Colonic mucosa (tissue), 4 donors: ENCODE measurements around the gene GALNT18. TPM values are rescaled to one million over a fixed set of nuclear protein-coding genes. Genes with fewer than 3 reads are reported as not detected.

Experiments used
- DNase-seq: peaks from one replicate; pipeline ENCODE4 v3.0.0-alpha.2; 2020
- H3K27ac ChIP-seq: fragments of 200-600 bp; one replicate; pipeline ENCODE4 v1.8.0; 2021
- H3K27me3 ChIP-seq: fragments of 200-600 bp; one replicate; pipeline ENCODE4 v1.8.0; 2021
- H3K36me3 ChIP-seq: fragments of 200-600 bp; one replicate; pipeline ENCODE4 v1.8.0; 2021
- H3K4me1 ChIP-seq: fragments of 200-600 bp; one replicate; pipeline ENCODE4 v1.8.0; 2021; ENCODE audit warnings: mild to moderate bottlenecking
- H3K4me3 ChIP-seq: fragments of 200-600 bp; one replicate; pipeline ENCODE4 v1.8.0; 2021
- H3K9ac ChIP-seq, 2 donors: one replicate each; pipeline ENCODE4 v1.7.0; 2013; ENCODE audit warnings: control low read depth in 2 of 2, low read depth in 2 of 2, low read length in 2 of 2
- H3K9me3 ChIP-seq: fragments of 200-600 bp; one replicate; pipeline ENCODE4 v1.8.0; 2021
- intact Hi-C: fragments of 100-400 bp; cut with DNase I; formaldehyde crosslinking; loops from one replicate; pipeline ENCODE4 v1.14.1; 2022
- total RNA-seq, 2 donors: library from RNA; stranded (reverse); fragmentation: NEBNext Ultra II Directional in 1 of 2; extraction: Animal tissue kit (Norgen Biotek cat#: 25700) in 1 of 2; gene quantifications; one replicate each; pipeline ENCODE4 v1.2.1, GENCODE V29; 2021
- TF ChIP-seq, protein P1 (sequence below): fragments of 200-600 bp; IDR thresholded peaks from one replicate; pipeline ENCODE4 v1.8.0; 2022; ENCODE audit warnings: antibody characterized with exemption, mild to moderate bottlenecking
- donor health status: healthy.
- donor health status: DM: no; HTN: no; CAD: no.
- donor health status: DM: no; HTN: no; CAD: no.

The GALNT18 gene
- total RNA-seq, 2 donors from 2014 or later = 3.6 to 8.3 TPM

DNA sequence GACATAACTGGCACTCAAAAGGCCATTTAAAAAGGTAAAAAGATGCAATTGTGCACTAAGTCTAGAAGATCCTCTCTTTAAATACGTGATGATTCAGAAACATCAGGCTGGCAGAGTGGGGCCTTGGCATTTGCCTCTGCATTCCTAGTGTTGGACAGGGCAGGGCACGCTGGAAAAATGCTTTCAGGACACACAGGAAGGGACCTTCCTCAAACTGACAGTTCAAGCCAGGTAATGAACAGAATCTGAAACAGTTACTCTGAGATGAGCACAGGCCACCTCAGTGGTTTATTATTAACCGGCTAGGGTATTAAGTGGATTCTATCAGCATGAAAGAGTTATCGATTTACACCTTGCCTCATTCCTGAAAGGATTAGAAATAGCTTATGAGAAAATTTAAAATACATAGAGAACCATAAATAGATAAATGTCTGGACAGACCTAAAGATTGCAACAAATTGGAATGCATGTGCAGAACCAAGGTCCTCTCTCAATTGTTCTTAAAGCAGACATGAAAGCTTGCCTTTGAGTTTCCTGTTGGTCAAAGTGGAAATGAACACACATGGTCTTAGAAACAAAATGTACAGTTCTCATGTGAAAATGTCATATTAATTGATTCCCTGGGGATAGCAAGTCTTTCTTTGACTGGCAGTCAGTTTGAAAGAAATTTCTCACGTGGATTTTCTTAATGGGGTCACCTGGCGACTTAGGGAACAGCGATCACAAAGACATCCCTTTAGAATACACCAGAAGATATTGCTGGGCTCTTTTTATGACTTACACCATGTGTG, 247.3 kb downstream of the GALNT18 start:
- TF ChIP-seq, protein P1, sequence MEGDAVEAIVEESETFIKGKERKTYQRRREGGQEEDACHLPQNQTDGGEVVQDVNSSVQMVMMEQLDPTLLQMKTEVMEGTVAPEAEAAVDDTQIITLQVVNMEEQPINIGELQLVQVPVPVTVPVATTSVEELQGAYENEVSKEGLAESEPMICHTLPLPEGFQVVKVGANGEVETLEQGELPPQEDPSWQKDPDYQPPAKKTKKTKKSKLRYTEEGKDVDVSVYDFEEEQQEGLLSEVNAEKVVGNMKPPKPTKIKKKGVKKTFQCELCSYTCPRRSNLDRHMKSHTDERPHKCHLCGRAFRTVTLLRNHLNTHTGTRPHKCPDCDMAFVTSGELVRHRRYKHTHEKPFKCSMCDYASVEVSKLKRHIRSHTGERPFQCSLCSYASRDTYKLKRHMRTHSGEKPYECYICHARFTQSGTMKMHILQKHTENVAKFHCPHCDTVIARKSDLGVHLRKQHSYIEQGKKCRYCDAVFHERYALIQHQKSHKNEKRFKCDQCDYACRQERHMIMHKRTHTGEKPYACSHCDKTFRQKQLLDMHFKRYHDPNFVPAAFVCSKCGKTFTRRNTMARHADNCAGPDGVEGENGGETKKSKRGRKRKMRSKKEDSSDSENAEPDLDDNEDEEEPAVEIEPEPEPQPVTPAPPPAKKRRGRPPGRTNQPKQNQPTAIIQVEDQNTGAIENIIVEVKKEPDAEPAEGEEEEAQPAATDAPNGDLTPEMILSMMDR = no peak
- no peaks in the 10 kb centered on the region for H3K9me3 ChIP-seq
- H3K4me3 ChIP-seq = no peak overlapping the region
- H3K9ac ChIP-seq = no peak overlapping the region
- no peaks in the 10 kb centered on the region for H3K4me1 ChIP-seq
- no peak overlapping the region for H3K27ac ChIP-seq
- no peak for DNase-seq
- H3K27me3 ChIP-seq = no peaks in the 10 kb centered on the region
- H3K36me3 ChIP-seq = no peaks in the 10 kb centered on the region
- intact Hi-C loops = no loop called here

DNA sequence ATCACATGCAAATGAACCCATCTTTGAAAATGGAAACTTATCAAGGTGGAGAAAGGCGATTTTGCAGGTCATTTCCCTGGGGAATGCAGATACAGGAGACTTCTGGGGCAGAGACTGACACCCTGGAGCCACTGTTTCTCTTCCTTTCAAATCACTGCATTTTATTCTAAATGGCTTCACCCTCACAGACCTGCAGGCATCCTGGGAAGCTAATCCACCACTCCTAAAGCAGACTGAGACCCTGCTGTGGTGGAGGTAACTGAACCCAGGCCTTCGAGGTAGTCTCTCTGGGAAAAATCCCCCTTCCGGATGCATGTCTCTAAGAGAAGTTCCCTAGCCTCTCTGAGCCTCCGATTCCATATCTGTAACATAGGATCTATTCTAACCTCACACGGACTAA, 247.9 kb downstream of the GALNT18 start:
- intact Hi-C loops = no loop called here
- no peaks in the 10 kb centered on the region for H3K4me1 ChIP-seq
- H3K27ac ChIP-seq = no peak overlapping the region
- H3K9me3 ChIP-seq = no peaks in the 10 kb centered on the region
- TF ChIP-seq, protein P1 = no peak
- no peak for DNase-seq
- no peaks in the 10 kb centered on the region for H3K36me3 ChIP-seq
- H3K9ac ChIP-seq = no peak overlapping the region
- H3K4me3 ChIP-seq = no peak overlapping the region
- H3K27me3 ChIP-seq = no peaks in the 10 kb centered on the region

DNA sequence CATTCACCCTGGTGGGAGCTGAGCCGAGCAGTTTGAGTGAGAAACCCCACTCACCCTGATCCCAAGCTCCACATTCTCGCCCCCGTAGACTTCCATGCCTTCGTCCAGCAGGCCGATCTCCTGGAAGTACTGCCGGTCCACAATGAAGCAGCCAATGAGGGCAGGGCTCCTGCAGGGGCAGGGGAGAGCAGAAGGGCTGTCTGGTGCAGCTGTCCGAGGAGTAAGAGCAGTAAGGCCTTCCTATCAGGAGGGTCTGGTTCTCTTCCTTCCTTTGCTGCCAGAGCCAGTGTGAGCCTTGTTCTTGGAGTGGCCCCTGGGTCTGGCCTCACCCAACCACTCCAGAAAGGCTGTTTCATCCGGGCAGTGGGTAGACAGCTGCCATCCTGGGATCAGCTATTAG, 249.3 kb downstream of the GALNT18 start:
- Histone ChIP-seq H3K9me3 (no peaks in the 10 kb centered on the region), H3K27me3 (no peaks in the 10 kb centered on the region), H3K4me3 (no peak overlapping the region), H3K36me3 (no peaks in the 10 kb centered on the region), H3K27ac (no peak overlapping the region), H3K9ac (no peak overlapping the region), H3K4me1 (no peaks in the 10 kb centered on the region)
- no peak for DNase-seq
- TF ChIP-seq, protein P1 = no peak
- intact Hi-C loops = no loop called here

DNA sequence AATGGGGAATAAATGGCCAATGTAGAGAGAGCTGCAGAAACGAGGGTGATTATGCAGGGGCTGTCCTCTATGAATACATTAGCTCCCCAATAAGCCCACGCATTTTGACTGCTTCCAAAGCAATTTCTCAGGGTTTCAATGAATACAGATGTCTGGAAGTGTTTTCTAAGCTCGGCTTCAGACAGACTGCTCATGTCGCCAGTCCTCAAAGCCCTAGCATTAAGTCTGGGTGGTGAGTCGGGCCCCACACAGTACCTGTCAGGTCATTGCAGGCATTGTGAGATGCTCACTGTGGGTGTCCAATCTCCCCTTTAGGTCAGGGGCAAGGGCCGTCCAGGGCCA, 250.9 kb downstream of the GALNT18 start:
- H3K36me3 ChIP-seq = no peaks in the 10 kb centered on the region
- DNase-seq = no peak
- H3K9me3 ChIP-seq = no peaks in the 10 kb centered on the region
- H3K27ac ChIP-seq = no peak overlapping the region
- no peak overlapping the region for H3K4me3 ChIP-seq
- intact Hi-C loops = no loop called here
- TF ChIP-seq, protein P1 = no peak
- H3K4me1 ChIP-seq = no peaks in the 10 kb centered on the region
- H3K9ac ChIP-seq = no peak overlapping the region
- H3K27me3 ChIP-seq = no peaks in the 10 kb centered on the region

DNA sequence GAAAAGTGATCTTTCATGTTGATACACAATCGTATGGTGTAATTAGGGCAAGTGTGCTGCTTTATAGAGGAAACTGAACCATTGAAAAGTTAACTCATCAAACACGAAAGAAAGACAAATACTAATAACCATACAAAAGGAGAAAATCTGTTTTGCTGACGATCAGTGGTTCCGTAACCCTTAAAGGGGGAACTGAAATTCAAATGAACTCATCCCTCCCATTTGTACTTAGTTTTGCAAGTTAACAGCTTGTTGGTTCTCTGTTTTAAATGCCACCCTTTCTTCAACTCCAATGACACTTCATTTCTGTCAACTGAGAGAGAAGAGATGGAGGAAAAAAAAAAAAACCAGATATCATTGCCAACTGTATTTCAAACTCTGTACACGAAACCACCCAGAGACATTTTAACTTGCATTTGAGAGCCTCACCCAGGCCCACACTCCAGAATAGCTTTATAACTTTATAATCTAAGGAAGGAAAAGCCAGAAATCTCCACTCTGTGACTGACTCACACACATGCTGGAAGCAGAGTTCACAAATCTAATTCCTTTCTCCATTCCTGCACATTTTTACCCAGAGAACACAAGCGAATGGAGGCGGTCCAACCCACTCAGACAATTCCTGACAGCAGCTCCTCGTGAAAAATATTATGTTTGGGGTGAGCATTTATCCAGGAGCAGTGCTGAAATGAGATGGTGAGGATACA, 251.4 kb downstream of the GALNT18 start:
- Histone ChIP-seq H3K9me3 (no peaks in the 10 kb centered on the region), H3K9ac (no peak overlapping the region), H3K4me3 (no peak overlapping the region), H3K27ac (no peak overlapping the region), H3K27me3 (no peaks in the 10 kb centered on the region), H3K36me3 (no peaks in the 10 kb centered on the region), H3K4me1 (no peaks in the 10 kb centered on the region)
- DNase-seq = no peak
- TF ChIP-seq, protein P1 = no peak
- intact Hi-C loops = no loop called here
